Measurements from ENCODE around the gene B4GALT4. TPM values are rescaled to one million over a fixed set of nuclear protein-coding genes. Genes with fewer than 3 reads are reported as not detected.

B4GALT4 gene
- total RNA-seq, 2 experiments from 2014 or later: 16.1 to 16.5 TPM

- Mint-ChIP-seq H3K36me3 (ENCODE audit: low read depth) (peaks cover 75% of the 10 kb centered on the region), H3K4me1 (peaks cover 29% of the 10 kb centered on the region), H3K4me3 (peak overlapping the region; percentile 18), H3K9me3 (no peaks in the 10 kb centered on the region), H3K27me3 (no peaks in the 10 kb centered on the region), H3K27ac (peak overlapping the region; percentile 94)
- POLR2A ChIA-PET: interaction anchor here (0.5 to 1.2 kb wide), 3 partner anchors 22 to 279 kb away, joined by 3 read pairs; partner anchors contain the start of genes B4GALT4 and TIMMDC1
- peak; percentile 71 for DNase-seq
- CTCF ChIA-PET: interaction anchor here (0.8 to 1.1 kb wide), 2 partner anchors 10 to 21 kb away, joined by 3 to 4 read pairs; partner anchors contain the start of gene B4GALT4
Observed at GRCh38 chr3:119219069-119219468, 21.6 kb downstream of the B4GALT4 start.

GRCh38 chr3:119211803-119212202, 28.9 kb downstream of the B4GALT4 start:
- no peak for DNase-seq
- Mint-ChIP-seq H3K9me3 (no peaks in the 10 kb centered on the region), H3K36me3 (ENCODE audit: low read depth) (peaks cover 69% of the 10 kb centered on the region), H3K27me3 (no peaks in the 10 kb centered on the region), H3K27ac (no peak overlapping the region), H3K4me1 (peaks cover 23% of the 10 kb centered on the region), H3K4me3 (no peak overlapping the region)
- ChIA-PET POLR2A (no interaction called here), CTCF (interaction anchor here (1.0 to 1.5 kb wide), 3 partner anchors 8 to 14 kb away, joined by 3 to 4 read pairs (median 3); no protein-coding TSS in a partner anchor)

- ChIA-PET POLR2A (no interaction called here), CTCF (interaction anchor here (0.7 to 1.5 kb wide), 4 partner anchors 9 to 580 kb away, joined by 3 to 4 read pairs (median 3); no protein-coding TSS in a partner anchor)
- no peak overlapping the region for H3K4me3 Mint-ChIP-seq
- DNase-seq: no peak
- no peaks in the 10 kb centered on the region for H3K9me3 Mint-ChIP-seq
- no peak overlapping the region for H3K27ac Mint-ChIP-seq
- no peaks in the 10 kb centered on the region for H3K27me3 Mint-ChIP-seq
- H3K36me3 Mint-ChIP-seq (ENCODE audit: low read depth): peaks cover 66% of the 10 kb centered on the region
- H3K4me1 Mint-ChIP-seq: peaks cover 29% of the 10 kb centered on the region
Observed at GRCh38 chr3:119211193-119211592, 29.5 kb downstream of the B4GALT4 start.

- Mint-ChIP-seq H3K27me3 (no peaks in the 10 kb centered on the region), H3K36me3 (ENCODE audit: low read depth) (peaks cover 38% of the 10 kb centered on the region), H3K9me3 (peaks cover 4% of the 10 kb centered on the region), H3K4me1 (peaks cover 43% of the 10 kb centered on the region), H3K4me3 (no peak overlapping the region), H3K27ac (peak overlapping the region; percentile 73)
- CTCF ChIA-PET: interaction anchor here (0.8 to 2.0 kb wide), 2 partner anchors 8 to 17 kb away, joined by 4 to 6 read pairs; no protein-coding TSS in a partner anchor
- no peak for DNase-seq
- POLR2A ChIA-PET: no interaction called here
Observed at GRCh38 chr3:119207512-119207875, 33.2 kb downstream of the B4GALT4 start.

- Mint-ChIP-seq H3K4me3 (peak overlapping the region; percentile 10), H3K36me3 (ENCODE audit: low read depth) (peaks cover 33% of the 10 kb centered on the region), H3K4me1 (peaks cover 43% of the 10 kb centered on the region), H3K9me3 (peaks cover 4% of the 10 kb centered on the region), H3K27me3 (no peaks in the 10 kb centered on the region), H3K27ac (peak overlapping the region; percentile 73)
- CTCF ChIA-PET: interaction anchor here (0.8 to 2.0 kb wide), 2 partner anchors 9 to 18 kb away, joined by 4 to 6 read pairs; no protein-coding TSS in a partner anchor
- POLR2A ChIA-PET: no interaction called here
- DNase-seq: peak; percentile 37
Observed at GRCh38 chr3:119206611-119207511, 33.8 kb downstream of the B4GALT4 start.

- Mint-ChIP-seq H3K9me3 (peaks cover 4% of the 10 kb centered on the region), H3K4me1 (peaks cover 43% of the 10 kb centered on the region), H3K36me3 (ENCODE audit: low read depth) (peaks cover 27% of the 10 kb centered on the region), H3K27me3 (no peaks in the 10 kb centered on the region), H3K4me3 (no peak overlapping the region), H3K27ac (no peak overlapping the region)
- ChIA-PET CTCF (no interaction called here), POLR2A (no interaction called here)
- no peak for DNase-seq
Observed at GRCh38 chr3:119205685-119206084, 35.0 kb downstream of the B4GALT4 start.

- H3K4me3 Mint-ChIP-seq: no peak overlapping the region
- no peaks in the 10 kb centered on the region for H3K27me3 Mint-ChIP-seq
- peaks cover 4% of the 10 kb centered on the region for H3K9me3 Mint-ChIP-seq
- CTCF ChIA-PET: no interaction called here
- peaks cover 43% of the 10 kb centered on the region for H3K4me1 Mint-ChIP-seq
- DNase-seq: no peak
- H3K36me3 Mint-ChIP-seq (ENCODE audit: low read depth): peaks cover 22% of the 10 kb centered on the region
- peak overlapping the region; percentile 69 for H3K27ac Mint-ChIP-seq
- POLR2A ChIA-PET: no interaction called here
Observed at GRCh38 chr3:119205209-119205608, 35.5 kb downstream of the B4GALT4 start.

GRCh38 chr3:119195911-119196310, 44.8 kb downstream of the B4GALT4 start:
- POLR2A ChIA-PET: no interaction called here
- CTCF ChIA-PET: interaction anchor here (0.6 kb wide), 1 partner anchor 1504 kb away, joined by 3 read pairs; no protein-coding TSS in a partner anchor
- Mint-ChIP-seq H3K36me3 (ENCODE audit: low read depth) (no peaks in the 10 kb centered on the region), H3K4me3 (no peak overlapping the region), H3K4me1 (no peaks in the 10 kb centered on the region), H3K9me3 (no peaks in the 10 kb centered on the region), H3K27ac (no peak overlapping the region), H3K27me3 (peaks cover 5% of the 10 kb centered on the region)
- no peak for DNase-seq

- Mint-ChIP-seq H3K36me3 (ENCODE audit: low read depth) (no peaks in the 10 kb centered on the region), H3K9me3 (no peaks in the 10 kb centered on the region), H3K27ac (no peak overlapping the region), H3K27me3 (peaks cover 5% of the 10 kb centered on the region), H3K4me1 (no peaks in the 10 kb centered on the region), H3K4me3 (no peak overlapping the region)
- ChIA-PET CTCF (no interaction called here), POLR2A (no interaction called here)
- DNase-seq: no peak
Observed at GRCh38 chr3:119195151-119195476, 45.6 kb downstream of the B4GALT4 start.

GRCh38 chr3:119194237-119195150, 46.2 kb downstream of the B4GALT4 start:
- Mint-ChIP-seq H3K27me3 (peaks cover 5% of the 10 kb centered on the region), H3K27ac (no peak overlapping the region), H3K9me3 (no peaks in the 10 kb centered on the region), H3K4me3 (no peak overlapping the region), H3K36me3 (ENCODE audit: low read depth) (no peaks in the 10 kb centered on the region), H3K4me1 (no peaks in the 10 kb centered on the region)
- ChIA-PET CTCF (no interaction called here), POLR2A (no interaction called here)
- no peak for DNase-seq

- ChIA-PET POLR2A (no interaction called here), CTCF (interaction anchor here (0.6 kb wide), 1 partner anchor 19 kb away, joined by 3 read pairs; no protein-coding TSS in a partner anchor)
- Mint-ChIP-seq H3K4me3 (no peak overlapping the region), H3K27ac (no peak overlapping the region), H3K9me3 (no peaks in the 10 kb centered on the region), H3K36me3 (ENCODE audit: low read depth) (no peaks in the 10 kb centered on the region), H3K27me3 (peaks cover 5% of the 10 kb centered on the region), H3K4me1 (no peaks in the 10 kb centered on the region)
- DNase-seq: no peak
Observed at GRCh38 chr3:119191800-119192199, 48.9 kb downstream of the B4GALT4 start.

- DNase-seq: no peak
- Mint-ChIP-seq H3K27ac (no peak overlapping the region), H3K9me3 (no peaks in the 10 kb centered on the region), H3K4me1 (no peaks in the 10 kb centered on the region), H3K36me3 (ENCODE audit: low read depth) (no peaks in the 10 kb centered on the region), H3K27me3 (no peaks in the 10 kb centered on the region), H3K4me3 (no peak overlapping the region)
- ChIA-PET POLR2A (no interaction called here), CTCF (no interaction called here)
Observed at GRCh38 chr3:119187266-119187665, 53.4 kb downstream of the B4GALT4 start.

Data from activated CD4-positive, alpha-beta T cell treated with anti-CD3 and anti-CD28 coated beads, Interleukin-2, amount 10 ng/mL, durations not matched to agents 7 days and 5 days (primary cell).